ENCODE measurements around the gene TUBA4B. TPM values are rescaled to one million over a fixed set of nuclear protein-coding genes. Genes with fewer than 3 reads are reported as not detected.
"Not testable (repeated sequence)": the region's sequence is repeated elsewhere in the genome, so short reads cannot be mapped to it uniquely, and the experiment has no call there.

Gene TUBA4B
- total and polyA plus RNA-seq, 5 experiments from 2014 or later, result not detected

DNA sequence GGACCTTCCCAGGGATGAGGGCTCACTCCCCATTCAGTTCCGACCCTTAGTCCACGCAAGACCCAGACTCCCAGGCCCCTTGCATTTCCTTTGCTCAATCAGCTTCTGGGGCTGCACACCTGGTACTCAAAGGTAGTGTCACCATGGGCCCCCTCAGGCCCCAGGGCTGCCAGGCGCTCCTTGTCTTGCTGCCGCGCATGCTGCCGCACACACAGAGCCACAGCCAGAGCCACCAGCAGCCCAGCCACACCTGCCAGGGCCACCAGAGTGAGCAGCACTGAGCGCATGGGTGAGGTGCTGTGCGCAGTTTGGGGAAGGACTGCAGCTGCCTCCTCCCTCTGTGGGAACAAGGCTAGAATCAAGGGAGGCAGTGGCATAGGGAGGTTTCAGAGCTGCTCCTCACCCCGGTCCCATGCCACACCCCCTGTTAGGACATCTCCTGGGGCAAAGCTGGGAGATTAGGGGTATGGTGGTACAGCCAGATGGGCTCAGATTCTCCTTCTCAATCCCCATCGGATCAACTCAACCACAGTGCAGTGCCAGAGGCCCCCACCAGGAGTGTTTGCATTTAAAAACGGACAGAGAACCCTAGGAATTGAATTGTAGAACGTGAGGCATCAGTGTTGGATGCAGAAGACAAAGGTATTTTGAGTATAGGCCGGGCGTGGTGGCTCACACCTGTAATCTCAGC lies 44.9 kb downstream of the TUBA4B start:
- Mint-ChIP-seq H3K9me3 (no peaks in the 10 kb centered on the region), H3K4me3 (no peak overlapping the region), H3K27ac (peak overlapping the region in 2 of 10 donors; percentile 67 to 82), H3K36me3 (no peaks in the 10 kb centered on the region), H3K4me1 (peaks cover 13 to 44% (median 37%) of the 10 kb centered on the region in 4 donors), H3K27me3 (peaks cover 0 to 15% (median 9%) of the 10 kb centered on the region in 5 donors)
- DNase-seq (no peak), ATAC-seq (no peak)
- POLR2A ChIA-PET, result interaction anchor here (1.0 to 2.4 kb wide), 3 partner anchors 18 to 121 kb away, joined by 3 to 9 read pairs (median 3); partner anchors contain the start of genes CNPPD1 and DNAJB2

DNA sequence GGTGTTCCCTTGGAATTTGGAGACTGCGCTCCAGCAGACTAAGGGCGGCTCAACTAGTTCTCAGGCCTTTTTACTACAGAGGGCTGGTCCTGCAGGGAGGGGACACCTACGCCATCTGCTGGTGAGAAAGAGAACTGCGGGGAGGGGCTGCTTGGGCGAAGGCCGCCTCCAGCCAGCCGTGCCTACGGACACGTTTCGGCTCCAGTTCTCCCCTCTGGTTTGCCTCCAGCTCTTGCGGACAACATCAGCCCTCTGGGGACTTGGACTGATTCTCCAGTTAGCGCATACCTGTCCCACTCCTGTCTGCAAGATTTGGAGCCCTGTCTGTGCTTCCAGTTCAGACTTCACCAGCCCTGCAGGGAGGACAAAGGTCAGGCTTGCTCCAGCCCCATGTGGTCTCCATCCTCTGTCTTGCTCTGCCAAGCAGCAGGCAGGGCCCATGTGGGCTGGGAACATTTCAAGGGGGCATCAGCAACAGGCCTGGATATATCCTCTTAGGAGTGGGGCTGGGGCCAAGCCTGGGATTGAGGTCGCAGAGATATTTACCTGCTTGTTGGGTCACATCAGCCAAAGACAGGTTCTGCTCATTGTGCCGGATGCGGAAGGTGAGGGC lies 45.8 kb downstream of the TUBA4B start:
- Mint-ChIP-seq H3K4me1 (peaks cover 13 to 43% (median 36%) of the 10 kb centered on the region in 4 donors), H3K27me3 (peaks cover 0 to 20% (median 9%) of the 10 kb centered on the region in 5 donors), H3K27ac (peak overlapping the region in 2 of 10 donors; percentile 28 to 29), H3K9me3 (no peaks in the 10 kb centered on the region), H3K4me3 (peak overlapping the region in 1 of 10 donors; percentile 33), H3K36me3 (no peaks in the 10 kb centered on the region)
- peak; percentile 70 to 97 (median 86) for DNase-seq
- POLR2A ChIA-PET, result interaction anchor here (0.5 to 2.4 kb wide), 3 partner anchors 19 to 87 kb away, joined by 3 to 9 read pairs (median 3); partner anchors contain the start of gene DNAJB2
- peak; percentile 30 to 57 for ATAC-seq

DNA sequence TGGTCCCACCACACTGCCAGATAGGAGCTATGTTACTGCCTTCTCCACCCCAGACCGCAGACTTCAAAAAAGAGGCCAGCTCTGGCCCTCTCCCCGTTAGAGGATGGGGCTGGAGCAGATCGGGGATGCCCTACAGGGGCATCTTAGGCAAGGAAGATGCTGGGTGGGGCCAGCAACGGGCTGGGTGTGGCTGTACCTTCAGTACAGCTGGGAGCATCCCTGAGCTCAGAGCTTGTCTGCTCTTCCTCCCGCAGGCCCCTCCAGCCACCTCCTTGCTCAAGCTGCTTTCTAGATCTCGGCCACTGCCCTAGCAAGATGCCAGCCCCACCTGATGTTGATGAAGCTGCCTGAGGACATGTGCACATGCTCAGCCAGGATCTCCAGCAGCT lies 46.3 kb downstream of the TUBA4B start:
- ATAC-seq (no peak), DNase-seq (no peak)
- Mint-ChIP-seq H3K4me1 (peaks cover 8 to 38% (median 31%) of the 10 kb centered on the region in 4 donors), H3K27ac (peak overlapping the region in 1 of 10 donors; percentile 15), H3K36me3 (no peaks in the 10 kb centered on the region), H3K27me3 (peaks cover 0 to 20% (median 12%) of the 10 kb centered on the region in 5 donors), H3K9me3 (no peaks in the 10 kb centered on the region), H3K4me3 (no peak overlapping the region)
- POLR2A ChIA-PET, result interaction anchor here (0.5 to 2.4 kb wide), 4 partner anchors 20 to 140 kb away, joined by 3 to 9 read pairs (median 4); partner anchors contain the start of gene DNAJB2

DNA sequence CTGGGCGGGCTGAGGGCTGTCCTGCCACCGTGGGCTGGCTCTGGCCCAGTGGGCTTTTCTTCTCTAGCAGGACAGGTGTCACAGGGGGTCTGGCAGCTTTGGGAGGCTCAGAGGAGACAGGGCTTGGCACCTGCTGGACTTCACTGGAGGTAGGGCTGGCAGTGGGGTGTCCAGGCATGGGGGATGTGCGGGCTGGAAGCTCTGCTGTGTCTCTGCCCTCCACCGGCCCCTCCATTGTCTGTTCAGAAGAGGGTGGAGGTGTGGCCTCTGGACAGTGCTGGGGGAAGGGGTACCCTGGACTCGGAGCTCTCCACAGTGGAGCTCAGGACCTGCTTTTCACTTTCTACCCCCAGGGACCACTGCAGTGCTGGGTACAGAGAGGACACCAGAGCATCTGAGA lies 47.0 kb downstream of the TUBA4B start:
- Mint-ChIP-seq H3K27me3 (peaks cover 5 to 25% (median 18%) of the 10 kb centered on the region in 5 donors), H3K4me3 (no peak overlapping the region), H3K36me3 (no peaks in the 10 kb centered on the region), H3K27ac (no peak overlapping the region), H3K4me1 (peaks cover 7 to 34% (median 27%) of the 10 kb centered on the region in 4 donors), H3K9me3 (no peaks in the 10 kb centered on the region)
- no peak for DNase-seq
- POLR2A ChIA-PET, result interaction anchor here (0.5 to 2.4 kb wide), 4 partner anchors 21 to 497 kb away, joined by 3 to 10 read pairs (median 6); partner anchors contain the start of gene DNAJB2
- no peak for ATAC-seq

DNA sequence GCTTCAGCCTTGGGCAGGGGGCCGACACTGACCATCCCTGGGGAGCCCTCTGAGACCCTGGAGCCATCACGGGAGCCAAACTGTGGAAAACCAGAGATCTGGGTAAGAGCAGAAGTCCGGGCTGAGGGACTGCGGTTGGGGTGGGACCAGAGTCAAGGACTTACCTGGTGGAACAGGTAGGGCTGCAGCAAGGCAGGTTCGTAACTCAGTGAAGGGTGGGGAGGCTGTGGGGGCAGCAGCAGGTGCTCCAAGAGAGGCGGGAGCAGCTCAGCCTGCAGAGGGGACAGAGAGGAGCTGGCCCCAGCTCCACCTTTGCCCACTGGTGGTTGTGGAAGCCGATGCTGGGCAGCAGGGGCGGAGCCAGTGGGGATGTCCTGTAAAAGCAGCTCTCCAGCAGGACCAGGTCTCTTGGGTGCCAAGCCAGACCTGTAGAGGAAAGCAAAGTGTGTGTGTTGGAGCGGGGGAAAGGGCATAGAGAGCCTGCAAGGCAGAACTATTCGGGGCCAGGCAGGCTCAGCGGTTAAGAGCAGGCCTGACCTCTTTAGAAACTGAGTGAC lies 49.4 kb downstream of the TUBA4B start:
- Mint-ChIP-seq H3K4me1 (peaks cover 4 to 10% (median 7%) of the 10 kb centered on the region in 4 donors), H3K4me3 (no peak overlapping the region), H3K27ac (no peak overlapping the region), H3K9me3 (no peaks in the 10 kb centered on the region), H3K27me3 (peaks cover 14 to 43% (median 29%) of the 10 kb centered on the region in 5 donors), H3K36me3 (peaks cover 0 to 4% (median 0%) of the 10 kb centered on the region in 3 donors)
- POLR2A ChIA-PET, result no interaction called here
- no peak for ATAC-seq
- DNase-seq, result no peak

DNA sequence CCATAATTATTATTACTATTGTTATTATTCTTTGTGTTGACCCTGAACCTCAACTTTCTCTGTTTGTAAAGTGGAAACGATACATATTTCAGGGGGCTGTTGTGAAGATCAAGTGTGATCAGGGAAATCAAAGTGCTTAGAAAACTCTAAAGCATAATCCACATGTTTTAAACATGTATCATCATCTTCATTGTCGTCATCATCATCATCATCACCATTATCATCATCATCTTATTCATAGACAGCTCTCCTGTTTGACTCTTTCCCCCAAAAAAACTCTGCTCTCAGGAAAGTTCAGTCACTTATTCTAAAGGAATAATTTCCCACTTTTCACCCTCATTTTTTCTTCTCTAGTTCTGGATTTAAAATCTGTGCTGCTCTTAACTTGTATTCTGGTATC lies 51.2 kb downstream of the TUBA4B start:
- ATAC-seq, result no peak
- peaks cover 0 to 4% (median 0%) of the 10 kb centered on the region in 3 donors for H3K36me3 Mint-ChIP-seq
- H3K27ac Mint-ChIP-seq, result no peak overlapping the region
- peaks cover 0 to 5% (median 0%) of the 10 kb centered on the region in 4 donors for H3K4me1 Mint-ChIP-seq
- DNase-seq, result no peak
- H3K9me3 Mint-ChIP-seq, result peaks cover 0 to 1% (median 0%) of the 10 kb centered on the region in 9 donors
- POLR2A ChIA-PET, result no interaction called here
- H3K4me3 Mint-ChIP-seq, result no peak overlapping the region
- peaks cover 19 to 52% (median 37%) of the 10 kb centered on the region in 5 donors for H3K27me3 Mint-ChIP-seq

DNA sequence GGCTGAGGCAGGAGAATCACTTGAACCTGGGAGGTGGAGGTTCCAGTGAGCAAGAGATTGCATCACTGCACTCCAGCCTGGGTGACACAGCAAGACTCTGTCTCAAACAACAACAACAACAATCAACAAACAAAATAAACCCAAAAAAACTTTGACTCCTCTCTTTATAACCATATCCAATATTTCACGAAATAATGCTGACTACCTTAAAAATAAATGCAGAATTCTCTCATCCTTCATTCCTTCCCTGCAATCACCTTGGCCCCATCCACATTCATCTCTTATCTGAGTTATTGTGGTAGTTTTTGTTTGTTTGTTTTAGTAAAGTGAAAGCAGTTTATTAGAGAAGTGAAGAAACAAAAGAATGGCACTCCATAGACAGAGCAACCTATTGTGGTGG lies 53.0 kb downstream of the TUBA4B start:
- peaks cover 30 to 65% (median 54%) of the 10 kb centered on the region in 5 donors for H3K27me3 Mint-ChIP-seq
- ATAC-seq (no peak), DNase-seq (no peak)
- peaks cover 0 to 9% (median 0%) of the 10 kb centered on the region in 3 donors for H3K36me3 Mint-ChIP-seq
- H3K4me3 Mint-ChIP-seq, result no peak overlapping the region
- H3K27ac Mint-ChIP-seq, result no peak overlapping the region
- H3K4me1 Mint-ChIP-seq, result peaks cover 0 to 7% (median 2%) of the 10 kb centered on the region in 4 donors
- H3K9me3 Mint-ChIP-seq, result peaks cover 0 to 5% (median 0%) of the 10 kb centered on the region in 9 donors
- POLR2A ChIA-PET, result no interaction called here

DNA sequence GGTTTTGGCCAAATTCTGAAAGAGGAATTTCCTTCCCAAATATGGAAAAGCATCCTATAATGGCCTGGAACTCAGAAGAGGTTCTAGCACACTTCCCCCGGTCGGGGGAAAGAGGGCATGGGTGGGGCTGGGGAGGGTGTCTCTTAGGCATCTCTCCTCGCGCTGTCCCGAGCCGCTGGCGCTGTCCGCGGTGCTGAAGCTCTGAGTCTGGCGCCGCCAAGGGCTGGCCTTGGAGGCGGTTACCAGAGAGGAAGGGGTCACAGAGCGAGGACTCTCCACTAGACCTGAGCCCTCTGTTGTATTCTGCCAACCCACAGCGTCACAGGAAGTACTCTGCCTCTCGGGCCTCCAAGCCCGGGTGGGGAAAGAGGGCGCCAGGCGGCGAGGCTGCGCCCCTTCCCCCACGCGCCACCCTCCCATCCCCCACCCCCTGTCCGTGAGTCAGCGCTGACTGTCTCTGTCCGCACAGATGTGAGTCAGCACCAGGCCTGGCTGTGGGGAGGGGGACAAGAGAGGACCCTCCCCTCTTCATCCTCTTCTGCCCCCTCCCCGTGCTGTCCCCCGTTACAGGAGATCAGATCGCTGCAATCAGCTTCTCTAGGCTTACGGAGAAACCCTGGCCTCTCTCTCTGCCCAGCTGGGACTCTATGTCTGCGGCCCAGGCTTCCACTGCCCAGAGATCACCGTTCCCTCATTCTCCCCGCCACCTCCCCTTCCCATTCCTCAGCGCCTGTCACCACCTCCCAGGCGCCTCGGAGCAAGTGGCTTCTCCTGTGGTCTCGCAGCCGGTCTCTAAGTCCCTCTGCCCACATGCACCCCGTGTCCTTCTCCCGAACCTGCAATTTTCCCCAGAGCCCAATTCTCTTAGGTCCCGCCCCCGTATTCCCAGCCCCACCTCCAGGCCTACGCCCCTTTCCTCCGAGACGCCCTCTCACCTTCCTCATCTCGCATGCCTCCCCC lies 55.4 kb downstream of the TUBA4B start:
- Mint-ChIP-seq H3K4me3 (peak overlapping the region in 2 of 10 donors; percentile 3 to 65), H3K36me3 (peaks cover 0 to 9% (median 0%) of the 10 kb centered on the region in 3 donors), H3K27me3 (peaks cover 35 to 63% (median 52%) of the 10 kb centered on the region in 5 donors), H3K4me1 (peaks cover 0 to 7% (median 2%) of the 10 kb centered on the region in 4 donors), H3K27ac (peak overlapping the region in 1 of 10 donors; percentile 13), H3K9me3 (peaks cover 0 to 5% (median 0%) of the 10 kb centered on the region in 9 donors)
- DNase-seq (peak; percentile 46 to 83 (median 68)), ATAC-seq (peak; percentile 83 to 95)
- POLR2A ChIA-PET, result no interaction called here

DNA sequence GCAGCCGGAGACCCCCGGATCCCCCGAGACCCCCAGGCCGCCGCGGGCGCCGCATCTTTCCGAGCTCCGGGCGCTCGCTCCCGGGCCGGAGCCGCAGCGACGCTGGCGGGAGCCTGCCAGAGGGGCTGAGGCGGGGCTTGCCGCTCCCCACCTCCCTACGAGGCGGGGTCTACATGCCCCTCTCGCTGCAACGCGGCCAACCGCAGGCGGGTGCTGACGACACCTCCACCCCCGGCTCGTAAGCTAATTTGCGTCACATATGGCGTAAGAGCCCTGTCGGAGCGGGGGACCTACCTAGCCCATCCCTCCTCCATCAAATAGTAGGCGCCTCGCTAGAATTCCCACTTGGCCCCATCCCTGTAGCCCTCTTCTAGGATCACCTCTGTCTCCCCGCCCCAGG lies 56.2 kb downstream of the TUBA4B start, which contains the start of gene PTPRN:
TSS of gene PTPRN (minus strand) at position 124 of the 400 bp plus-strand sequence. CDS start at position 55, 69 bp downstream.
- ATAC-seq (peak in 1 of 2 donors; percentile 36), DNase-seq (no peak)
- Mint-ChIP-seq H3K36me3 (peaks cover 0 to 9% (median 0%) of the 10 kb centered on the region in 3 donors), H3K4me3 (peak within 1 kb of the TSS in 2 of 10 donors; percentile 3 to 65), H3K27ac (peak within 1 kb of the TSS in 1 of 10 donors; percentile 78), H3K9me3 (peaks cover 0 to 5% (median 0%) of the 10 kb centered on the region in 9 donors), H3K27me3 (peaks cover 35 to 63% (median 54%) of the 10 kb centered on the region in 5 donors), H3K4me1 (peaks cover 0 to 7% (median 3%) of the 10 kb centered on the region in 4 donors)
- POLR2A ChIA-PET, result no interaction called here

DNA sequence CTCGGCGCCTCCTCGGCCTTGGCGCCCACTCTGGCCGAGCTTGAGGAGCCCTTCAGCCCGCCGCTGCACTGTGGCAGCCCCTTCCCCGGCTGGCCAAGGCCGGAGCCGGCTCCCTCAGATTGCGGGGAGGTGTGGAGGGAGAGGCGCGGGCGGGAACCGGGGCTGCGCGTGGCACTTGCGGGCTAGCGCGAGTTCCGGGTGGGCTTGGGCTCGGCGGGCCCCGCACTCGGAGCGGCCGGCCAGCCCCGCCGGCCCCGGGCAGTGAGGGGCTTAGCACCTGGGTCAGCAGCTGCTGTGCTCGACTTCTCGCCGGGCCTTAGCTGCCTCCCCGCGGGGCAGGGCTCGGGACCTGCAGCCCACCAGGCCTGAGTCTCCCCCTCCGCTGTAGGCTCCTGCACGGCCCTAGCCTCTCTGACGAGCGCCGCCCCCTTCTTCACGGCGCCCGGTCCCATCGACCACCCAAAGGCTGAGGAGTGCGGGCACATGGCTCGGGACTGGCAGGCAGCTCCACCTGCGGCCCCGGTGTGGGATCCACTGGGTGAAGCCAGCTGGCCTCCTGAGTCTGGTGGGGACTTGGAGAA lies 59.7 kb downstream of the TUBA4B start:
- POLR2A ChIA-PET, H3K9me3 Mint-ChIP-seq, H3K4me3 Mint-ChIP-seq, ATAC-seq, DNase-seq, H3K4me1 Mint-ChIP-seq, H3K36me3 Mint-ChIP-seq: not testable (repeated sequence)
- H3K27ac Mint-ChIP-seq, result peak overlapping the region in 1 of 10 donors; percentile 24
- H3K27me3 Mint-ChIP-seq, result peaks cover 20 to 42% (median 34%) of the 10 kb centered on the region in 5 donors

DNA sequence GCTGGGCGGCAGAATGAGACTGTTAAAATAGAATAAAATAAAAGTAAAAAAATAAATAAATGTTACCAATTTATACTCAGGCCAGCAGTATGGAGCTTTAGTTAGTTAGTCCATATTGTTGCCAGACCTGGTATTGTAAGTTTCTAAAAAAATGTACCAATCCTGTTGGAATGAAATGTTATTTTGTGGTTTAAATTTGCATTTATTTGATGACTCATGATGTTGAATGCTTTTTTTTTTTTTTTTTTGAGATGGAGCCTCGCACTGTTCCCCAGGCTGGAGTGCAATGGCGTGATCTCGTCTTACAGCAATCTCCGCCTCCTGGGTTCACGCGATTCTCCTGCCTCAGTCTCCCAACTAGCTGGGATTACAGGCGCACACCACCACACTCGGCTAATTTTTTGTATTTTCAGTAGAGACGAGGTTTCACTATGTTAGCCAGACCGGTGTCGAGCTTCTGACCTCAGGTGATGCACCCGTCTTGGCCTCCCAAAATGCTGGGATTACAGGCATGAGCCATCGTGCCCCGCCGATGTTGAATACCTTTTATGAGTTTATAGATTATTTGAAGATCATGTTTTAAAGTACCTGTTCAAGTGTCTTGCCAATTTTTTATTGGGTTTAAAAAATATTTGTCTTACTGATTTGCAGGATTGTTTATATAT lies 61.9 kb downstream of the TUBA4B start:
- POLR2A ChIA-PET, result interaction anchor here (0.7 kb wide), 2 partner anchors 16 to 655 kb away, joined by 4 to 6 read pairs; partner anchors contain the start of genes BCS1L and ZNF142
- no peak for ATAC-seq
- no peak overlapping the region for H3K4me3 Mint-ChIP-seq
- no peak for DNase-seq
- H3K9me3 Mint-ChIP-seq, result peaks cover 0 to 5% (median 0%) of the 10 kb centered on the region in 9 donors
- H3K4me1 Mint-ChIP-seq, result peaks cover 0 to 2% (median 1%) of the 10 kb centered on the region in 4 donors
- H3K27me3 Mint-ChIP-seq, result peaks cover 13 to 28% (median 24%) of the 10 kb centered on the region in 5 donors
- H3K36me3 Mint-ChIP-seq, result peaks cover 0 to 5% (median 0%) of the 10 kb centered on the region in 3 donors
- no peak overlapping the region for H3K27ac Mint-ChIP-seq
